KOPT-K1 (cell line): ENCODE results near the gene CRACDL.

Experiments
- H3K27ac ChIP-seq: fragments of 200-600 bp; sonication (generic); 2 replicates; pipeline ENCODE4 v1.5.1; 2016; ENCODE audit warnings: antibody characterized with exemption, mild to moderate bottlenecking, low read depth, low read length; ENCODE audit not compliant: poor library complexity, severe bottlenecking
- H3K36me3 ChIP-seq: fragments of 200-600 bp; sonication (generic); 2 replicates; pipeline ENCODE4 v1.5.1; 2017; ENCODE audit warnings: antibody characterized with exemption, mild to moderate bottlenecking, low read length, moderate library complexity; ENCODE audit not compliant: insufficient read depth
- H3K9me3 ChIP-seq: fragments of 200-600 bp; sonication (generic); 2 replicates; pipeline ENCODE4 v1.5.1; 2017; ENCODE audit warnings: antibody characterized with exemption, low read length, mild to moderate bottlenecking; ENCODE audit not compliant: insufficient read depth, poor library complexity, severe bottlenecking

The CRACDL gene

DNA sequence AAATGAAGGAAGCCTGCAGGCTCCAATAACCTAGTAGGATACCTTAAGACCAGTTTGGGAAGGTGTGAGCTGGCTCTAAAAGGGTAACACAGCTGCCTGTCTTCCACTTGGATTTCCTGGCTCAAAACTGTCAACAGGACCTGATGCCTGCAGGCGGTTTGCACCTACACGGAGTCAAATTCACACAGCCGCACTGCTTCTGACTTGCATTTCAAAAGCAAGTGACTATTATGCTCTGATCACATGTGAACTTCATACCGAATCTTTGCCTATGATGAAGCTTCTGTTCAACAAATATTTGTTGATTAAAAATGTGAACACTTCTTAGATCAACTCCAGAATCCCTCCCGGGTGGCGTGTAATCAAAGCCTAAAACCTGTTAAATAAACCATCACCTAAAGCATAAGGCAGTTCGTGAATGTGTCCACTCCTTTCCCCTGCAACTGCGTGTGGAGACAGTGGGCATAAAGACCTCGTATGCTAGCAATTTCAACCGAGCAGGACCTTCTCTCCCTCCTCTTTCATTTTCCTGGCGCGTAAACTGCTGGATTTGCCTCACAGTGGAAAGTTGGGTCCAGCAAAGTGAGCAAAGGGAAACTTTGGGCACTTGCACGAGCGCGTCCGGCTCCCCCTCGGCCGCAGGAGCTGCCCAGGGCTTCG is 784 bp downstream of the CRACDL start:
- H3K9me3 ChIP-seq: no peaks in the 10 kb centered on the region
- no peaks in the 10 kb centered on the region for H3K36me3 ChIP-seq
- H3K27ac ChIP-seq: no peak overlapping the region

- H3K27ac ChIP-seq: no peak overlapping the region
These were observed 3.2 kb downstream of the CRACDL start for GRCh38 chr2:98932778-98933343.

DNA sequence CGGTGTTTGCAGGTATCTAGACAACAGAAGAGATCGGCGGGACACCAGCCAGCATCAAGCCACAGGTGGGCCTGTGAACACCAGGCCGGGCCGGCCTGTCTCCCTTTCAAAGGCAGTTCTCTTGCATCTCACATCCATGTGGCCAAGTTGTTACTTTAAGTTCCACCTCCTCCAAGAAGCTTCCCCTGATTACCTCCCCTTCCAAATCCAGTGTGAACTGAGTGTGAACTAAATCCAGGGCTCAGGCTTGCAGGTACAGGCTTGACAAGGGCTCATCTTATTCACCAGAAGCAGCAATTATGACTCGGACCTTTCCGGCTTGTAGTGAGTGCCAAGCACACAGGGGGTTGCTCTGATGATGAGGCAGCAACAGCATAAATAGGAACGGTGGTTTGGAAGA is 3.9 kb downstream of the CRACDL start:
- Histone ChIP-seq H3K27ac (no peak overlapping the region), H3K9me3 (no peaks in the 10 kb centered on the region), H3K36me3 (no peaks in the 10 kb centered on the region)

More at GRCh38 chr2:98932778-98933343, 3.2 kb downstream of the CRACDL start:
- Histone ChIP-seq H3K36me3 (no peaks in the 10 kb centered on the region), H3K9me3 (no peaks in the 10 kb centered on the region)

- H3K36me3 ChIP-seq: no peaks in the 10 kb centered on the region
- H3K27ac ChIP-seq: no peak overlapping the region
- no peaks in the 10 kb centered on the region for H3K9me3 ChIP-seq
These were observed 4.4 kb downstream of the CRACDL start for GRCh38 chr2:98931596-98931995.

GRCh38 chr2:98929920-98930319 is 6.1 kb downstream of the CRACDL start:
- no peaks in the 10 kb centered on the region for H3K36me3 ChIP-seq
- H3K27ac ChIP-seq: no peak overlapping the region
- H3K9me3 ChIP-seq: no peaks in the 10 kb centered on the region

- Histone ChIP-seq H3K9me3 (no peaks in the 10 kb centered on the region), H3K36me3 (no peaks in the 10 kb centered on the region), H3K27ac (no peak overlapping the region)
These were observed 7.8 kb downstream of the CRACDL start for GRCh38 chr2:98928242-98928641.

DNA sequence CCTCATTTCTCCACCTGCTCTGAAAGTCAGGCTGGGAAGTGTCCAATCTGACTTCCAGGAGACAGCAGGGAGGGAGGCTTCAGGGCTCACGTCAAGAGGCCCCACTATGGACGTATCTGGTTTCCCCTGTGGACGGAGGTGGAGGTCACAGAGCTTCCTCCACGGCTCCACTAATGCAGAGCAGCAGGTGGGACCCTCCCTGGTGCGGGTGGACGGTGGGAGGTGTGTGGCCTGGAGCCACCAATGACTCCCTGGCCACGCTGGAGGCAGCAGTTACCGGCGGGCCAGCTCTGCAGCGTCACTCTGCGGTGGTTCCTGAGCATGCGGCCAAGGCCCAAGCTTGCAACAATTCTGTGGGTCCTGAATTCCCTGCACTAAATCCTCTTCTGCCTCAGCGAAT is 9.0 kb downstream of the CRACDL start:
- no peaks in the 10 kb centered on the region for H3K9me3 ChIP-seq
- no peaks in the 10 kb centered on the region for H3K36me3 ChIP-seq
- no peak overlapping the region for H3K27ac ChIP-seq

GRCh38 chr2:98926601-98927000 is 9.4 kb downstream of the CRACDL start:
- H3K27ac ChIP-seq: no peak overlapping the region
- H3K9me3 ChIP-seq: no peaks in the 10 kb centered on the region
- H3K36me3 ChIP-seq: no peaks in the 10 kb centered on the region

GRCh38 chr2:98924910-98925309 is 11.1 kb downstream of the CRACDL start:
- Histone ChIP-seq H3K27ac (no peak overlapping the region), H3K36me3 (no peaks in the 10 kb centered on the region), H3K9me3 (no peaks in the 10 kb centered on the region)

GRCh38 chr2:98924038-98924830 is 11.8 kb downstream of the CRACDL start:
- no peaks in the 10 kb centered on the region for H3K9me3 ChIP-seq
- H3K27ac ChIP-seq: no peak overlapping the region
- no peaks in the 10 kb centered on the region for H3K36me3 ChIP-seq

- no peaks in the 10 kb centered on the region for H3K36me3 ChIP-seq
- no peak overlapping the region for H3K27ac ChIP-seq
- H3K9me3 ChIP-seq: no peaks in the 10 kb centered on the region
These were observed 12.6 kb downstream of the CRACDL start for GRCh38 chr2:98923244-98923940.

GRCh38 chr2:98921062-98921461 is 15.0 kb downstream of the CRACDL start:
- Histone ChIP-seq H3K36me3 (no peaks in the 10 kb centered on the region), H3K27ac (no peak overlapping the region), H3K9me3 (no peaks in the 10 kb centered on the region)

GRCh38 chr2:98917031-98917471 is 19.0 kb downstream of the CRACDL start:
- H3K36me3 ChIP-seq: no peaks in the 10 kb centered on the region
- no peaks in the 10 kb centered on the region for H3K9me3 ChIP-seq
- no peak overlapping the region for H3K27ac ChIP-seq

DNA sequence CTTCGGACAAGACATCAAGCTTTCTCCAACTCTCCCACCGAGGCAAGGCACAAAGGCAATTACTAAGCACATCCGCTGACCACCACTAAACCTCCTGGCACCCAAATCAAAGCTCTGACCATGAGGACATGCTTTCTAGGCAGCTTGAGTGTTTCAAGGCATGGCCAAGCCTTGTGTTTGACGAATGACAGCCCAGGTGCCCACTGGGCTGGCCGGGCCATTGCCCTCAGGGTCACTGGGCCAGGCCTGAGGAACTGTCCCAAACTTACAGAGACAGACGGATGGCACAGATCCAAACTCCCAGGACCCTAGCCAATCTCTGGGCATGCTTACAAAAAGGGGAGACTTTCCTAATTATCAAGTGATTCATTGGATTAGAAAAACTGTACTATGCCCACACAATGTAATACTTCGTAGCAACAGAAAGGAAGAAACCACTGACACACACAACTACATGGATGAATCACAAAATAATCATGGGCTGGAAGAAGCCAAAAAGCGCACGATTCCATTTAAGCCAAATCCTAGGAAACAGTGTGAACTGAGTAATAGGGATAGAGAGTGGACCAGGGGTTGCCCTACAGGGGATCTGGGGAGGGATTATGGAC is 20.2 kb downstream of the CRACDL start:
- no peaks in the 10 kb centered on the region for H3K9me3 ChIP-seq
- no peak overlapping the region for H3K27ac ChIP-seq
- no peaks in the 10 kb centered on the region for H3K36me3 ChIP-seq
